SK-N-MC (cell line): Measurements from ENCODE around the gene ZP1.

Experiments
- EZH2 ChIP-seq: fragments of 200-600 bp; sonication (generic); IDR thresholded peaks from one replicate; pipeline ENCODE4 v1.6.1; 2017; ENCODE audit warnings: antibody characterized with exemption
- POLR2AphosphoS5 ChIP-seq: IDR thresholded peaks from 2 replicates; pipeline ENCODE4 v1.6.1; 2012; ENCODE audit warnings: mild to moderate bottlenecking, low read depth, low read length, borderline replicate concordance

- TF ChIP-seq EZH2 (no peak), POLR2AphosphoS5 (no peak)
Observed at GRCh38 chr11:60912223-60912850, 45.0 kb downstream of the ZP1 start.
